ENCODE results near the gene ODAM. TPM values are rescaled to one million over a fixed set of nuclear protein-coding genes. Genes with fewer than 3 reads are reported as not detected.

ODAM gene
- total and polyA plus RNA-seq, 2 of the 8 experiments (the other 6 are each of a cell fraction or from before 2014, with no cell fraction given) = 0.21 TPM; not detected in 1

DNA sequence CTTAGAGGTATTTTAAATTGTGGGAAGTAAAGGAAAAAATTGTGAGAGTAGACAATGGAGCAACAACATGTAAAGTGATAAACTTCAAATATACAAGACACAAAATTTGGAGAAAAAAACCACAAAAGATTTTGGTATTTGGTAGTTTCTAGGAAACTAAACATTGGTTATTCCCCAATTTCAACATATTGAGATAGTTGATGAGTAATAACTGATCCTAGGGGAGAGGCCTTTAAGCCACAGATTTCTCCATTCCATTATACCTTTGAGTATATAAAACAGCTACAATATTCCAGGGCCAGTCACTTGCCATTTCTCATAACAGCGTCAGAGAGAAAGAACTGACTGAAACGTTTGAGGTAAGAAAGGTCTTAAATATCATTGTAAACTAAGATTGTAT is 30.3 kb downstream of the ODAM start, which contains the start of gene FDCSP:
Gene FDCSP, plus strand, starts transcription at position 301 of the 400 bp plus-strand sequence. CDS start 5,071 bp downstream, outside the sequence.
- Histone ChIP-seq H3K36me3 (ENCODE audit: control insufficient read depth in 2 of 4, insufficient read depth in 4 of 4, low read length in 3 of 4) (no peaks in the 10 kb centered on the region), H3K79me2 (ENCODE audit: control insufficient read depth in 1 of 2, insufficient read depth in 2 of 2, low read length in 2 of 2) (no peaks in the 10 kb centered on the region), H4K8ac (ENCODE audit: extremely low read depth, insufficient read depth, low read length) (no peak within 1 kb of the TSS), H3K4me3 (ENCODE audit: extremely low read depth in 1 of 4, insufficient read depth in 2 of 4, low read depth in 3 of 4, low read length in 4 of 4) (no peak within 1 kb of the TSS), H3K4me1 (replicated peaks in 1 of 4; ENCODE audit: control insufficient read depth in 3 of 4, insufficient read depth in 4 of 4, low read length in 3 of 4) (no peaks in the 10 kb centered on the region), H3K14ac (ENCODE audit: insufficient read length) (no peak within 1 kb of the TSS), H3K27ac (ENCODE audit: low read depth, low read length) (no peak within 1 kb of the TSS), H2AFZ (ENCODE audit: low read length) (no peak within 1 kb of the TSS), H2BK12ac (ENCODE audit: low read depth, low read length) (no peak within 1 kb of the TSS), H4K5ac (ENCODE audit: insufficient read length, low read depth, low read length) (no peak within 1 kb of the TSS), H2BK120ac (replicated peaks; ENCODE audit: low read depth, low read length) (no peak within 1 kb of the TSS), H2BK5ac (ENCODE audit: low read depth, low read length) (no peak within 1 kb of the TSS), H3K4ac (replicated peaks; ENCODE audit: insufficient read length, low read depth, low read length) (no peak within 1 kb of the TSS), H4K91ac (replicated peaks; ENCODE audit: insufficient read length, low read length) (no peak within 1 kb of the TSS), H3K23me2 (ENCODE audit: low read depth, low read length) (no peaks in the 10 kb centered on the region; the same call in 1 of the 2 replicates), H3K79me1 (ENCODE audit: low read depth, low read length) (no peaks in the 10 kb centered on the region), H3K9ac (replicated peaks in 1 of 4; ENCODE audit: extremely low read depth in 1 of 4, low read depth in 3 of 4, low read length in 3 of 4) (no peak within 1 kb of the TSS), H2AK5ac (ENCODE audit: low read depth, low read length) (no peak within 1 kb of the TSS), H2BK20ac (ENCODE audit: low read length) (no peak within 1 kb of the TSS), H3K56ac (replicated peaks; ENCODE audit: insufficient read length, low read depth, low read length) (no peak within 1 kb of the TSS), H3K18ac (ENCODE audit: extremely low read depth, low read length) (no peak within 1 kb of the TSS), H3K4me2 (ENCODE audit: insufficient read depth in 1 of 2, low read depth in 2 of 2, low read length in 2 of 2) (no peak within 1 kb of the TSS), H3K9me3 (ENCODE audit: insufficient read depth in 2 of 2, low read depth in 1 of 2, low read length in 1 of 2) (no peaks in the 10 kb centered on the region), H3K23ac (ENCODE audit: insufficient read length) (no peak within 1 kb of the TSS), H2BK15ac (ENCODE audit: low read length) (no peak within 1 kb of the TSS), H4K20me1 (replicated peaks in 1 of 2; ENCODE audit: control insufficient read depth in 1 of 2, insufficient read depth in 2 of 2, low read length in 2 of 2) (no peaks in the 10 kb centered on the region), H3K27me3 (replicated peaks in 1 of 4; ENCODE audit: control insufficient read depth in 3 of 4, extremely low read depth in 1 of 4, insufficient read depth in 3 of 4, low read length in 3 of 4) (no peaks in the 10 kb centered on the region)
- TF ChIP-seq, protein P1, sequence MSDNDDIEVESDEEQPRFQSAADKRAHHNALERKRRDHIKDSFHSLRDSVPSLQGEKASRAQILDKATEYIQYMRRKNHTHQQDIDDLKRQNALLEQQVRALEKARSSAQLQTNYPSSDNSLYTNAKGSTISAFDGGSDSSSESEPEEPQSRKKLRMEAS (IDR thresholded peaks at IDR 0.05) = no peak
- TF ChIP-seq ZNF274 (IDR thresholded peaks at IDR 0.05; ENCODE audit: borderline replicate concordance, extremely low read depth, low read length) (no peak), POLR2A (IDR thresholded peaks at IDR 0.05; ENCODE audit: control extremely low read depth in 1 of 2, low read depth in 2 of 2, low read length in 2 of 2) (no peak)
- DNase-seq (ENCODE audit: low read depth in 1 of 2, low spot score in 2 of 2) (no peak), FAIRE-seq (no peak)
- ChIA-PET POLR2A (ENCODE audit: partially characterized antibody) (no interaction called here), CTCF (ENCODE audit: partially characterized antibody) (no interaction called here)
- 84% methylated on average over 2 of the region's 2 CpGs; no CpG with 5 or more reads in 1 of the 2 experiments for WGBS, 2 experiments (ENCODE audit: extremely low coverage in 1 of 2, insufficient coverage in 1 of 2, insufficient read length in 1 of 2, insufficient replicate concordance in 2 of 2, low coverage in 1 of 2, low lambda C conversion rate in 2 of 2, missing lambda C conversion rate in 1 of 2)
